A549 (cell line): ENCODE results near the gene HMG20B. TPM values are rescaled to one million over a fixed set of nuclear protein-coding genes. Genes with fewer than 3 reads are reported as not detected.

ENCODE experiments used
- ATAC-seq, 2 experiments: fragments of 200-7000 bp in 1 of 2; fragments of >200 bp in 1 of 2; cut with Nextera tagmentation in 1 of 2; cut with Tn5 transposase in 1 of 2; 3 replicates each; pipeline versions ENCODE4 v1.8.0 to v1.9.1; 2018 to 2020; ENCODE audit warnings: mild to moderate bottlenecking in 1 of 2, moderate library complexity in 1 of 2
- CTCF ChIA-PET: fragments of 300-600 bp; sonication (Branson Sonifier 250); formaldehyde crosslinking; extraction: SDS; loops from one replicate; lab custom pipeline; 2021; ENCODE audit warnings: antibody characterized with exemption, inconsistent platforms; lab: Yijun Ruan, JAX
- POLR2A ChIA-PET: fragments of 350-600 bp; formaldehyde crosslinking; extraction: SDS; loops from one replicate; lab custom pipeline; 2021; ENCODE audit warnings: antibody characterized with exemption, inconsistent platforms; lab: Yijun Ruan, JAX
- DNase-seq, 2 experiments: peaks; one replicate each; pipeline versions ENCODE4 v3.0.0 to v3.0.0-alpha.2; 2011 to 2016; ENCODE audit warnings: low read depth in 1 of 2, low spot score in 1 of 2
- FAIRE-seq: peaks from 2 replicates; lab custom pipeline; 2011; peaks lifted over from hg19 to GRCh38; lab: Jason Lieb, UNC
- H3K27ac ChIP-seq, 2 experiments: fragments of >200 bp; sonication (Bioruptor Twin); formaldehyde crosslinking; 3 replicates each; pipeline ENCODE4 v1.5.1; 2016 to 2017
- H3K4me1 ChIP-seq: fragments of >200 bp; sonication (Bioruptor Twin); formaldehyde crosslinking; 3 replicates; pipeline ENCODE4 v1.6.1; 2016
- H3K4me2 ChIP-seq: fragments of >200 bp; sonication (Bioruptor Twin); formaldehyde crosslinking; 3 replicates; pipeline ENCODE4 v1.6.1; 2016
- H3K4me3 ChIP-seq: fragments of >200 bp; sonication (Bioruptor Twin); formaldehyde crosslinking; 3 replicates; pipeline ENCODE4 v1.5.1; 2016
- H3K9me3 ChIP-seq: fragments of >200 bp; sonication (Bioruptor Twin); formaldehyde crosslinking; 3 replicates; pipeline ENCODE4 v1.6.1; 2016
- CBX2 ChIP-seq: fragments of 200-600 bp; sonication (generic); IDR thresholded peaks from 2 replicates; pipeline ENCODE4 v1.6.1; 2016; ENCODE audit warnings: low read depth, mild to moderate bottlenecking, borderline replicate concordance
- EHF ChIP-seq: fragments of 250-450 bp; sonication (Bioruptor Pico); IDR thresholded peaks from 2 replicates; pipeline ENCODE4 v1.5.0; 2020; ENCODE audit warnings: mild to moderate bottlenecking
- ESRRA ChIP-seq: fragments of 150-350 bp; IDR thresholded peaks from 2 replicates; pipeline ENCODE4 v1.6.1; 2014; ENCODE audit warnings: mild to moderate bottlenecking, low read length, borderline replicate concordance
- FOXS1 ChIP-seq: fragments of 250-450 bp; sonication (Bioruptor Pico); IDR thresholded peaks from 2 replicates; pipeline ENCODE4 v1.5.0; 2020; ENCODE audit warnings: mild to moderate bottlenecking, moderate library complexity
- GATA3 ChIP-seq: IDR thresholded peaks from 2 replicates; pipeline ENCODE4 v1.6.1; 2012; ENCODE audit warnings: borderline replicate concordance
- HDAC2 ChIP-seq: fragments of 200-600 bp; sonication (generic); IDR thresholded peaks from 2 replicates; pipeline ENCODE4 v1.6.1; 2016
- HEYL ChIP-seq: fragments of 250-450 bp; sonication (Bioruptor Pico); IDR thresholded peaks from 2 replicates; pipeline ENCODE4 v1.8.0; 2021; ENCODE audit warnings: mild to moderate bottlenecking, moderate library complexity
- HOXB13 ChIP-seq: fragments of 250-450 bp; sonication (Bioruptor Pico); IDR thresholded peaks from 2 replicates; pipeline ENCODE4 v1.5.0; 2020; ENCODE audit warnings: low read depth, mild to moderate bottlenecking, moderate library complexity
- JUN ChIP-seq, 2 experiments: fragments of >200 bp; sonication (Bioruptor Twin); formaldehyde crosslinking; IDR thresholded peaks; 2 replicates in 1 of 2; 3 replicates in 1 of 2; pipeline ENCODE4 v1.6.1; 2016 to 2017
- JUNB ChIP-seq: fragments of >200 bp; sonication (Bioruptor Twin); formaldehyde crosslinking; IDR thresholded peaks from 2 replicates; pipeline ENCODE4 v1.6.1; 2016
- MAFK ChIP-seq: fragments of 450-650 bp; IDR thresholded peaks from 2 replicates; pipeline ENCODE4 v1.6.1; 2014; ENCODE audit not compliant: partially characterized antibody
- NPAS2 ChIP-seq: fragments of 250-450 bp; sonication (Bioruptor Pico); IDR thresholded peaks from 2 replicates; pipeline ENCODE4 v1.8.0; 2022; ENCODE audit warnings: mild to moderate bottlenecking, moderate library complexity, borderline replicate concordance
- RARB ChIP-seq: fragments of 250-450 bp; sonication (Bioruptor Pico); IDR thresholded peaks from 2 replicates; pipeline ENCODE4 v1.8.0; 2021; ENCODE audit warnings: mild to moderate bottlenecking, moderate library complexity
- SMC3 ChIP-seq: fragments of >200 bp; sonication (Bioruptor Twin); formaldehyde crosslinking; IDR thresholded peaks from 3 replicates; pipeline ENCODE4 v1.6.1; 2018; ENCODE audit warnings: inconsistent platforms
- TFCP2L1 ChIP-seq: fragments of 250-450 bp; sonication (Bioruptor Pico); IDR thresholded peaks from 2 replicates; pipeline ENCODE4 v1.5.0; 2021; ENCODE audit warnings: mild to moderate bottlenecking
- ZSCAN20 ChIP-seq: fragments of 250-450 bp; sonication (Bioruptor Pico); IDR thresholded peaks from 2 replicates; pipeline ENCODE4 v1.8.0; 2022; ENCODE audit warnings: mild to moderate bottlenecking, moderate library complexity
- whole genome bisulfite sequencing: methylation state at CpG from one replicate; pipeline ENCODE4 v1.1.6; 2017; ENCODE audit errors: missing lambda C conversion rate; 5-methylcytosine and 5-hydroxymethylcytosine counted together
- polyA plus RNA-seq, 4 experiments: library from polyadenylated mRNA; depleted of rRNA in 3 of 4; stranded (reverse); fragments of >200 nt; fragmentation: RNase III in 1 of 4; extraction: RNeasy Plus Mini Kit Qiagen cat#74134 plus additional on column Dnase treatment in 1 of 4; gene quantifications; 2 replicates in 3 of 4; 3 replicates in 1 of 4; pipeline ENCODE4 v1.2.3, GENCODE V29; 2011 to 2017
- TF ChIP-seq, protein P1 (sequence below): fragments of >200 bp; sonication (Bioruptor Twin); formaldehyde crosslinking; IDR thresholded peaks from 3 replicates; pipeline ENCODE4 v1.6.1; 2016
- TF ChIP-seq, protein P2 (sequence below): fragments of >200 bp; sonication (Bioruptor Twin); formaldehyde crosslinking; IDR thresholded peaks from 3 replicates; pipeline ENCODE4 v1.5.1; 2016
- TF ChIP-seq, protein P3 (sequence below): IDR thresholded peaks from 2 replicates; pipeline ENCODE4 v1.6.1; 2012

Gene HMG20B
- polyA plus RNA-seq, 2 of the 4 experiments (the other 2 are of a cell fraction): 24.2 to 47.1 TPM

DNA sequence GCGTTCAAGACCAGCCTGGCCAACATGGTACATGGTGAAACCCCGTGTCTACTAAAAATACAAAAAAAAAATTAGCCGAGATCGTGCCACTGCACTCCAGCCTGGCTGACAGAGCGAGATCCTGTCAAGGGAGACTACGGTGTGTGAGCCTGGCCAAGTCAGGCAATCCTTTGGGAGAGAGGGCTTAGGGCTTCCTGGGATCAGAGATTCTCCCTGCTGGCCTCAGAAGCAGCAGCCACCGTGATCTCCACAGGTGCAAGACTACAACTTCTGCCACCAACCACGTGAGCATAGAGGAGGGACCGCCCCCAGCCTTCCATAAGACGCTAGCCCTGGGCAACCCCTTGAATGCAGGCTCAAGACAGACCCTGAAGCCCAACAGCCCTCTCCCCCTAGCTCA, 22.9 kb upstream of the HMG20B start:
- CTCF ChIA-PET: interaction anchor here (1.5 to 6.6 kb wide), 3 partner anchors 26 to 36 kb away, joined by 5 to 100 read pairs (median 11); partner anchors contain the start of genes GIPC3 and HMG20B
- POLR2A ChIA-PET: no interaction called here
- no peak overlapping the region for H3K4me2 ChIP-seq
- no peak for ATAC-seq
- H3K4me3 ChIP-seq: no peak overlapping the region
- WGBS: 93% methylated on average over 10 of the region's 10 CpGs
- no peak overlapping the region for H3K27ac ChIP-seq
- H3K4me1 ChIP-seq: peaks cover 5% of the 10 kb centered on the region; the same call in 1 of the 3 replicates
- TF ChIP-seq ZSCAN20 (no peak), HOXB13 (CRISPR knock-in tag) (no peak), FOXS1 (CRISPR knock-in tag) (no peak), CBX2 (no peak), GATA3 (no peak), TFCP2L1 (CRISPR knock-in tag) (no peak), HEYL (CRISPR knock-in tag) (no peak)
- TF ChIP-seq, protein P1, sequence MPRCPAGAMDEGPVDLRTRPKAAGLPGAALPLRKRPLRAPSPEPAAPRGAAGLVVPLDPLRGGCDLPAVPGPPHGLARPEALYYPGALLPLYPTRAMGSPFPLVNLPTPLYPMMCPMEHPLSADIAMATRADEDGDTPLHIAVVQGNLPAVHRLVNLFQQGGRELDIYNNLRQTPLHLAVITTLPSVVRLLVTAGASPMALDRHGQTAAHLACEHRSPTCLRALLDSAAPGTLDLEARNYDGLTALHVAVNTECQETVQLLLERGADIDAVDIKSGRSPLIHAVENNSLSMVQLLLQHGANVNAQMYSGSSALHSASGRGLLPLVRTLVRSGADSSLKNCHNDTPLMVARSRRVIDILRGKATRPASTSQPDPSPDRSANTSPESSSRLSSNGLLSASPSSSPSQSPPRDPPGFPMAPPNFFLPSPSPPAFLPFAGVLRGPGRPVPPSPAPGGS: no peak
- TF ChIP-seq, all 56 proteins: peak for 0
- DNase-seq (no peak), FAIRE-seq (no peak)
- H3K9me3 ChIP-seq: no peaks in the 10 kb centered on the region

DNA sequence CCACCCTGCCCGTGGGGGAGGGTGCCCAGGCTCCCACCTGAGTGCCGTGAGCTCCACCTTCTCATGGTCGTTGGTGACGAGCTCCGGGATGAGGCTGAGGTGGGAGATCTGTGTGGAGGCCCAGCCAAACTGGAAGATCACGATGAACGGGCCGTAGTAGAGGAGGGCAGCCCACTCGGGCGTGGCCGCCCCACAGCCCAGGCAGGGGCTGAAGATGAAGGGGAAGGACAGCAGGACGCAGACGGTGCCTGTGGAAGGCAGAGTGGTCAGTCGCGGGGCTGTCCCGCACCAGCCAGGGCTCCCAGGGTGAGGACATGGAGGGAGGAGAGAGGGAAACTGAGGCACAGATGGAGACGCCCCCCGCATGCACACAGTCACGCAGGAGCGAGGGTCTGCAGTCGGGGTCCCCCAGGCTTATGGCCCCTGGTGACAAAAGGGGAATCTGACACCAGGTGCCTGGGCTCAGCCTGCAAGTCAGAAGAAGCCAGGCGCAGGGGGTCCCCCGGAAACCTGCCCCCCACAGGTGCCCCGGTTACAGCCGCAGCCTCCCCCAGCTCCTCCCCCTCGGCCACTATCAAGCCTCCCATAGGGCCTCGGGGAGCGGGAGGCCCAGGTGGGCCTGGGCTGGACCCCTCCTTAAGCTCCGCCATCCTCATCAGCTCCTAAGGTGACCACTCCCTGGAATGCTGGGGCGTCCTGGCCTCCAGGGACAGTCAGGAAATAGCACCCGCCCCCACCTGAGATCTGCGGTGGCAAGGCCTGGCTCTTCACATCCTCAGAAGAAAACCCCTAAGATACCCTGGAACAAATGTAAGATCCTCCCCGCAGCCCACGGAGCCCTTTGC, 21.6 kb upstream of the HMG20B start:
- Histone ChIP-seq H3K27ac (no peak overlapping the region), H3K9me3 (no peaks in the 10 kb centered on the region), H3K4me3 (no peak overlapping the region), H3K4me2 (no peak overlapping the region), H3K4me1 (peaks cover 12% of the 10 kb centered on the region)
- CTCF ChIA-PET: interaction anchor here (0.6 to 1.9 kb wide), 2 partner anchors 24 to 100 kb away, joined by 3 to 11 read pairs; no protein-coding TSS in a partner anchor
- ATAC-seq (no peak), FAIRE-seq (no peak), DNase-seq (no peak)
- POLR2A ChIA-PET: no interaction called here
- WGBS: 91% methylated on average over 23 of the region's 34 CpGs
- TF ChIP-seq JUNB: no peak

DNA sequence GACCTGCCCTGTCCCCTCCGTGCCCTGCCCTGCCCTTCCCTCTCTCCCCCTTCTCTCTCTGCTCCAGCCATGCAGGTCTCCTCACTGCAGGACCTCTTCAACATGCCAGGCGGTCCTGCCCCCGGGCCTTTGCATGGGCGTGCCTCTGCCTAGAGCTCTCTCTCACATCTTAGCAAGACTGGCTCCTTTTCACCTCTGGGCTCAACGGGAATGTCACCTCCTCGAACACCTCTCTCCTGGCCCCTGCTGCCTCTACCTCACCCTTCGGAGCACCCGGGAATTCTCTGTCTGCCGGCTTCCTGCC, 21.0 kb upstream of the HMG20B start:
- H3K4me3 ChIP-seq: no peak overlapping the region
- FAIRE-seq: no peak

More for the DNA sequence above, 21.0 kb upstream of the HMG20B start:
- Histone ChIP-seq H3K9me3 (no peaks in the 10 kb centered on the region), H3K27ac (no peak overlapping the region), H3K4me2 (no peak overlapping the region), H3K4me1 (peaks cover 16% of the 10 kb centered on the region)
- DNase-seq (no peak), ATAC-seq (no peak)
- TF ChIP-seq MAFK (no peak), HDAC2 (no peak), JUNB (no peak), SMC3 (no peak), JUN (IDR thresholded peaks at IDR 0.05) (no peak), HOXB13 (CRISPR knock-in tag) (no peak), HEYL (CRISPR knock-in tag) (no peak), NPAS2 (no peak), EHF (CRISPR knock-in tag) (no peak), RARB (CRISPR knock-in tag) (no peak), ESRRA (no peak)
- TF ChIP-seq, protein P2, sequence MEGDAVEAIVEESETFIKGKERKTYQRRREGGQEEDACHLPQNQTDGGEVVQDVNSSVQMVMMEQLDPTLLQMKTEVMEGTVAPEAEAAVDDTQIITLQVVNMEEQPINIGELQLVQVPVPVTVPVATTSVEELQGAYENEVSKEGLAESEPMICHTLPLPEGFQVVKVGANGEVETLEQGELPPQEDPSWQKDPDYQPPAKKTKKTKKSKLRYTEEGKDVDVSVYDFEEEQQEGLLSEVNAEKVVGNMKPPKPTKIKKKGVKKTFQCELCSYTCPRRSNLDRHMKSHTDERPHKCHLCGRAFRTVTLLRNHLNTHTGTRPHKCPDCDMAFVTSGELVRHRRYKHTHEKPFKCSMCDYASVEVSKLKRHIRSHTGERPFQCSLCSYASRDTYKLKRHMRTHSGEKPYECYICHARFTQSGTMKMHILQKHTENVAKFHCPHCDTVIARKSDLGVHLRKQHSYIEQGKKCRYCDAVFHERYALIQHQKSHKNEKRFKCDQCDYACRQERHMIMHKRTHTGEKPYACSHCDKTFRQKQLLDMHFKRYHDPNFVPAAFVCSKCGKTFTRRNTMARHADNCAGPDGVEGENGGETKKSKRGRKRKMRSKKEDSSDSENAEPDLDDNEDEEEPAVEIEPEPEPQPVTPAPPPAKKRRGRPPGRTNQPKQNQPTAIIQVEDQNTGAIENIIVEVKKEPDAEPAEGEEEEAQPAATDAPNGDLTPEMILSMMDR: no peak
- TF ChIP-seq, protein P1: no peak
- TF ChIP-seq, protein P3, sequence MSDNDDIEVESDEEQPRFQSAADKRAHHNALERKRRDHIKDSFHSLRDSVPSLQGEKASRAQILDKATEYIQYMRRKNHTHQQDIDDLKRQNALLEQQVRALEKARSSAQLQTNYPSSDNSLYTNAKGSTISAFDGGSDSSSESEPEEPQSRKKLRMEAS: no peak
- ChIA-PET POLR2A (no interaction called here), CTCF (interaction anchor here (1.9 kb wide), 1 partner anchor 24 kb away, joined by 11 read pairs; no protein-coding TSS in a partner anchor)
- WGBS: 87% methylated on average over 9 of the region's 9 CpGs
